H1 (cell line): ENCODE results near the gene MAPK11.

ENCODE experiments used
- E2F6 ChIP-seq: IDR thresholded peaks from 2 replicates; pipeline ENCODE4 v1.6.1; 2012; ENCODE audit warnings: inconsistent platforms
- HDAC2 ChIP-seq, 2 experiments: fragments of 300-600 bp in 1 of 2; sonication (generic) in 1 of 2; IDR thresholded peaks; 2 replicates each; pipeline ENCODE4 v1.6.1; 2011 to 2012; ENCODE audit warnings: low read depth in 2 of 2, low read length in 2 of 2, mild to moderate bottlenecking in 2 of 2, moderate library complexity in 2 of 2, borderline replicate concordance in 1 of 2, inconsistent platforms in 1 of 2
- MAFK ChIP-seq: IDR thresholded peaks from 2 replicates; pipeline ENCODE4 v1.6.1; 2012; ENCODE audit warnings: low read depth, mild to moderate bottlenecking, improper control_type of control experiment, low read length
- POLR2AphosphoS5 ChIP-seq: IDR thresholded peaks from 2 replicates; pipeline ENCODE4 v1.6.1; 2011; ENCODE audit warnings: low read depth, low read length
- SIN3A ChIP-seq, 2 experiments: IDR thresholded peaks in 1 of 2; conservative IDR thresholded peaks in 1 of 2; 2 replicates each; pipeline ENCODE4 v1.6.1; 2011 to 2012; ENCODE audit warnings: low read length in 2 of 2, improper control_type of control experiment in 1 of 2, low read depth in 1 of 2, mild to moderate bottlenecking in 1 of 2
- TAF1 ChIP-seq: IDR thresholded peaks from 2 replicates; pipeline ENCODE4 v1.6.1; 2011; ENCODE audit warnings: mild to moderate bottlenecking, low read depth, low read length
- ZNF274 ChIP-seq: IDR thresholded peaks from 2 replicates; pipeline ENCODE4 v1.7.0; 2012; ENCODE audit warnings: low read length, borderline replicate concordance; ENCODE audit errors: extremely low read depth
- TF ChIP-seq, protein P1 (sequence below), 3 experiments: IDR thresholded peaks; 1 replicate in 2 of 3; 2 replicates in 1 of 3; pipeline versions ENCODE4 v1.5.1 to v1.6.1; 2011; ENCODE audit warnings: low read length in 3 of 3, mild to moderate bottlenecking in 3 of 3, inconsistent platforms in 2 of 3, low read depth in 1 of 3, moderate library complexity in 1 of 3; ENCODE audit not compliant: insufficient read depth in 1 of 3; ENCODE audit errors: control extremely low read depth in 1 of 3

DNA sequence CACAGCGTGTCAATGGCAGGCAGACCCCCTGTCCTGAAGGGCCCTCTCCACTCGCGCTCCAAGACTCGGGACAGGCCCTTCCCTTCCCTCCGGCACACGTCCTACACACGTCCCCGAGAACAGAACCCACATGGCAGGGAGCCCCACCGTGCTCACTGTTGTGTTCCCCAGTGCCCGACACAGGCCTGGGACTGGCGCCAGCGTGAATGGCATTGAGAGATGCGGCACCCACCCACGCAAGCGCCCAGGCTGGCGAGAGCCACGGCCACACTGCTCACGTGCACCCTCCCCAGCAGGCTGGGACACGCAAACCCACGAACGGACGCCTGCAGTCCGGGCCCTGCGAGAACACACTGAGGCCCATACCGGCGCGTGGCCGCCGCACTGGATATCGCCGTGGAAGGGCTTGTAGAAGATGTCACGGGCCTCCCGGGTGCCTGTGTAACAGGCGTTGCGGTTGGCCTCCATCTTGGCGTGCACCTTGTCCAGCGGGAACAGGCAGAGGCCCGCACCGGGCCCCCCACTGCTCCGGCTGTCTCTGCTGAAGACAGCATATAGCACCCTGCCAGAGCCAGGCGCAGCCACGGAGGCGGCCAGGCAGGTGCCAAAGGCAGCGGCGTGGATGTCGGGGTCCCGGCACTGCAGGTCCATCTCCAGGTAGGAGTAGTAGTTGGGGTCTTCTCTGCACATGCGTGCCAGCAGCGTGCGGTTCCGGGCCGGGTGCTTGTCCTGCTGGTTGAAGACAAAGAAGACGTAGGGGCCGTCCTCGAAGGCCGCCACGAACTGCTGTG, 19.2 kb upstream of the MAPK11 start:
- TF ChIP-seq ZNF274 (no peak), HDAC2 (IDR thresholded peaks at IDR 0.05; ENCODE audit: borderline replicate concordance in 1 of 2, low read depth in 2 of 2, low read length in 2 of 2) (no peak), TAF1 (no peak), SIN3A (conservative IDR thresholded peaks at IDR 0.05 in 1 of 2, IDR thresholded peaks at IDR 0.05 in 1 of 2; ENCODE audit: low read depth in 1 of 2, low read length in 2 of 2) (no peak), E2F6 (no peak), POLR2AphosphoS5 (no peak), MAFK (no peak)
- TF ChIP-seq, protein P1, sequence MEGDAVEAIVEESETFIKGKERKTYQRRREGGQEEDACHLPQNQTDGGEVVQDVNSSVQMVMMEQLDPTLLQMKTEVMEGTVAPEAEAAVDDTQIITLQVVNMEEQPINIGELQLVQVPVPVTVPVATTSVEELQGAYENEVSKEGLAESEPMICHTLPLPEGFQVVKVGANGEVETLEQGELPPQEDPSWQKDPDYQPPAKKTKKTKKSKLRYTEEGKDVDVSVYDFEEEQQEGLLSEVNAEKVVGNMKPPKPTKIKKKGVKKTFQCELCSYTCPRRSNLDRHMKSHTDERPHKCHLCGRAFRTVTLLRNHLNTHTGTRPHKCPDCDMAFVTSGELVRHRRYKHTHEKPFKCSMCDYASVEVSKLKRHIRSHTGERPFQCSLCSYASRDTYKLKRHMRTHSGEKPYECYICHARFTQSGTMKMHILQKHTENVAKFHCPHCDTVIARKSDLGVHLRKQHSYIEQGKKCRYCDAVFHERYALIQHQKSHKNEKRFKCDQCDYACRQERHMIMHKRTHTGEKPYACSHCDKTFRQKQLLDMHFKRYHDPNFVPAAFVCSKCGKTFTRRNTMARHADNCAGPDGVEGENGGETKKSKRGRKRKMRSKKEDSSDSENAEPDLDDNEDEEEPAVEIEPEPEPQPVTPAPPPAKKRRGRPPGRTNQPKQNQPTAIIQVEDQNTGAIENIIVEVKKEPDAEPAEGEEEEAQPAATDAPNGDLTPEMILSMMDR (IDR thresholded peaks at IDR 0.05; ENCODE audit: control extremely low read depth in 1 of 3, insufficient read depth in 1 of 3, low read depth in 1 of 3, low read length in 3 of 3), result no peak
